ENCODE measurements around the gene CELA3A. TPM values are rescaled to one million over a fixed set of nuclear protein-coding genes. Genes with fewer than 3 reads are reported as not detected.

Gene CELA3A
- total and polyA plus RNA-seq, 10 of the 15 experiments (the other 5 are each of a cell fraction or from before 2014, with no cell fraction given): 7.6 TPM; not detected in 9

GRCh38 chr1:22018583-22019559 lies 17.4 kb downstream of the CELA3A start (continued):
- peak; percentile 90 for TF ChIP-seq IKZF1 (conservative IDR thresholded peaks at IDR 0.05)
- TF ChIP-seq SMAD5 (IDR thresholded peaks at IDR 0.05; ENCODE audit: low read depth): no peak
- no peak for TF ChIP-seq FOXM1 (IDR thresholded peaks at IDR 0.05; ENCODE audit: low read depth, low read length)
- peak; percentile 76 for TF ChIP-seq MTA2 (IDR thresholded peaks at IDR 0.05; ENCODE audit: low read depth)
- no peak for TF ChIP-seq SMAD1 (IDR thresholded peaks at IDR 0.05; ENCODE audit: low read depth, partially characterized antibody)
- peak; percentile 74 for TF ChIP-seq POLR2AphosphoS5 (IDR thresholded peaks at IDR 0.05; ENCODE audit: low read length)
- TF ChIP-seq IRF5 (IDR thresholded peaks at IDR 0.05; ENCODE audit: borderline replicate concordance): no peak
- peak; percentile 74 for TF ChIP-seq ZNF687 (IDR thresholded peaks at IDR 0.05)
- TF ChIP-seq CBX3 (IDR thresholded peaks at IDR 0.05; ENCODE audit: borderline replicate concordance, low read depth): no peak
- TF ChIP-seq RCOR1 (conservative IDR thresholded peaks at IDR 0.05; ENCODE audit: low read depth, low read length): no peak
- peak; percentile 76; the same call in 1 of the 2 replicates for TF ChIP-seq MLLT1 (IDR thresholded peaks at IDR 0.05)
- no peak for TF ChIP-seq CHD4 (IDR thresholded peaks at IDR 0.05)
- TF ChIP-seq SREBF1 (IDR thresholded peaks at IDR 0.05; ENCODE audit: low read length): no peak
- peak; percentile 84 to 88 for TF ChIP-seq IKZF2 (IDR thresholded peaks at IDR 0.05)
- peak; percentile 84 for TF ChIP-seq GATAD2B (conservative IDR thresholded peaks at IDR 0.05; ENCODE audit: low read depth)
- TF ChIP-seq SRF (IDR thresholded peaks at IDR 0.05; ENCODE audit: low read depth in 2 of 2, low read length in 2 of 2): no peak
- peak; percentile 43 for TF ChIP-seq RAD21 (IDR thresholded peaks at IDR 0.05; ENCODE audit: insufficient read depth, low read depth, low read length)
- TF ChIP-seq CBFB (IDR thresholded peaks at IDR 0.05; ENCODE audit: low read depth): peak; percentile 87
- no peak for TF ChIP-seq TCF7 (IDR thresholded peaks at IDR 0.05; ENCODE audit: borderline replicate concordance)
- peak; percentile 71 for TF ChIP-seq CHD2 (IDR thresholded peaks at IDR 0.05; ENCODE audit: borderline replicate concordance, low read depth, low read length)
- TF ChIP-seq ZNF24 (IDR thresholded peaks at IDR 0.05): peak; percentile 78; the same call in 1 of the 2 replicates
- TF ChIP-seq YY1 (IDR thresholded peaks at IDR 0.05; ENCODE audit: low read depth, low read length): peak; percentile 65
- TF ChIP-seq NFYB (IDR thresholded peaks at IDR 0.05; ENCODE audit: insufficient read depth, low read depth, low read length): no peak
- TF ChIP-seq ZNF217 (IDR thresholded peaks at IDR 0.05): peak; percentile 78; the same call in 1 of the 2 replicates
- TF ChIP-seq ATF7 (IDR thresholded peaks at IDR 0.05; ENCODE audit: low read depth): peak; percentile 89

Measured in GM12878 (cell line).